Measurements from ENCODE around the gene TPM4. TPM values are rescaled to one million over a fixed set of nuclear protein-coding genes. Genes with fewer than 3 reads are reported as not detected.

Gene TPM4
- polyA plus RNA-seq, 1 donor, result 223 TPM

- H3K36me3 ChIP-seq (ENCODE audit: control insufficient read depth, insufficient read depth, low read length), result no peaks in the 10 kb centered on the region
- no peaks in the 10 kb centered on the region for H3K4me1 ChIP-seq (ENCODE audit: control insufficient read depth, insufficient read depth, low read length)
- no peak overlapping the region for H3K27ac ChIP-seq (ENCODE audit: low read length)
- H3K4me3 ChIP-seq (ENCODE audit: low read length), result no peak overlapping the region
- no peak for DNase-seq
- H3K9me3 ChIP-seq (ENCODE audit: control insufficient read depth, low read depth, low read length), result no peaks in the 10 kb centered on the region
- whole genome bisulfite sequencing (ENCODE audit: insufficient coverage, low lambda C conversion rate), result no CpG with 5 or more reads among the region's 7 CpGs
- H3K27me3 ChIP-seq (ENCODE audit: control insufficient read depth, insufficient read depth, low read length), result no peaks in the 10 kb centered on the region
These were observed 23.9 kb upstream of the TPM4 start for GRCh38 chr19:16052353-16052752.

GRCh38 chr19:16057062-16057461 is 19.2 kb upstream of the TPM4 start:
- WGBS (ENCODE audit: insufficient coverage, low lambda C conversion rate), result 33% methylated on average over 2 of the region's 5 CpGs
- H3K27ac ChIP-seq (ENCODE audit: low read length), result no peak overlapping the region

GRCh38 chr19:16060294-16060693 is 16.0 kb upstream of the TPM4 start:
- H3K4me1 ChIP-seq (ENCODE audit: control insufficient read depth, insufficient read depth, low read length), result no peaks in the 10 kb centered on the region
- DNase-seq, result no peak
- H3K36me3 ChIP-seq (ENCODE audit: control insufficient read depth, insufficient read depth, low read length), result no peaks in the 10 kb centered on the region
- H3K27me3 ChIP-seq (ENCODE audit: control insufficient read depth, insufficient read depth, low read length), result no peaks in the 10 kb centered on the region
- WGBS (ENCODE audit: insufficient coverage, low lambda C conversion rate), result no CpG with 5 or more reads among the region's 2 CpGs
- H3K9me3 ChIP-seq (ENCODE audit: control insufficient read depth, low read depth, low read length), result peaks cover 7% of the 10 kb centered on the region
- H3K27ac ChIP-seq (ENCODE audit: low read length), result no peak overlapping the region
- no peak overlapping the region for H3K4me3 ChIP-seq (ENCODE audit: low read length)

More at GRCh38 chr19:16057062-16057461, 19.2 kb upstream of the TPM4 start:
- Histone ChIP-seq H3K4me3 (ENCODE audit: low read length) (no peak overlapping the region), H3K9me3 (ENCODE audit: control insufficient read depth, low read depth, low read length) (peaks cover under 1% of the 10 kb centered on the region), H3K27me3 (ENCODE audit: control insufficient read depth, insufficient read depth, low read length) (no peaks in the 10 kb centered on the region), H3K36me3 (ENCODE audit: control insufficient read depth, insufficient read depth, low read length) (no peaks in the 10 kb centered on the region), H3K4me1 (ENCODE audit: control insufficient read depth, insufficient read depth, low read length) (no peaks in the 10 kb centered on the region)
- DNase-seq, result no peak

- Histone ChIP-seq H3K4me3 (ENCODE audit: low read length) (no peak overlapping the region), H3K4me1 (ENCODE audit: control insufficient read depth, insufficient read depth, low read length) (no peaks in the 10 kb centered on the region), H3K27ac (ENCODE audit: low read length) (no peak overlapping the region), H3K36me3 (ENCODE audit: control insufficient read depth, insufficient read depth, low read length) (no peaks in the 10 kb centered on the region), H3K27me3 (ENCODE audit: control insufficient read depth, insufficient read depth, low read length) (no peaks in the 10 kb centered on the region), H3K9me3 (ENCODE audit: control insufficient read depth, low read depth, low read length) (peaks cover 7% of the 10 kb centered on the region)
- no peak for DNase-seq
- WGBS (ENCODE audit: insufficient coverage, low lambda C conversion rate), result 0% methylated on average over 1 of the region's 4 CpGs
These were observed 14.4 kb upstream of the TPM4 start for GRCh38 chr19:16061943-16062342.

- Histone ChIP-seq H3K4me3 (ENCODE audit: low read length) (no peak overlapping the region), H3K27me3 (ENCODE audit: control insufficient read depth, insufficient read depth, low read length) (no peaks in the 10 kb centered on the region), H3K9me3 (ENCODE audit: control insufficient read depth, low read depth, low read length) (peaks cover 12% of the 10 kb centered on the region), H3K27ac (ENCODE audit: low read length) (no peak overlapping the region), H3K36me3 (ENCODE audit: control insufficient read depth, insufficient read depth, low read length) (no peaks in the 10 kb centered on the region), H3K4me1 (ENCODE audit: control insufficient read depth, insufficient read depth, low read length) (no peaks in the 10 kb centered on the region)
- WGBS (ENCODE audit: insufficient coverage, low lambda C conversion rate), result no CpG with 5 or more reads among the region's 2 CpGs
- no peak for DNase-seq
These were observed 13.5 kb upstream of the TPM4 start for GRCh38 chr19:16062789-16063188.

GRCh38 chr19:16064209-16064889 is 11.9 kb upstream of the TPM4 start:
- no peak for DNase-seq
- Histone ChIP-seq H3K4me3 (ENCODE audit: low read length) (no peak overlapping the region), H3K27me3 (ENCODE audit: control insufficient read depth, insufficient read depth, low read length) (no peaks in the 10 kb centered on the region), H3K36me3 (ENCODE audit: control insufficient read depth, insufficient read depth, low read length) (no peaks in the 10 kb centered on the region), H3K27ac (ENCODE audit: low read length) (no peak overlapping the region), H3K9me3 (ENCODE audit: control insufficient read depth, low read depth, low read length) (peaks cover 12% of the 10 kb centered on the region), H3K4me1 (ENCODE audit: control insufficient read depth, insufficient read depth, low read length) (no peaks in the 10 kb centered on the region)
- WGBS (ENCODE audit: insufficient coverage, low lambda C conversion rate), result no CpG with 5 or more reads among the region's 16 CpGs

GRCh38 chr19:16066611-16067104 is 9.6 kb upstream of the TPM4 start:
- Histone ChIP-seq H3K36me3 (ENCODE audit: control insufficient read depth, insufficient read depth, low read length) (no peaks in the 10 kb centered on the region), H3K9me3 (ENCODE audit: control insufficient read depth, low read depth, low read length) (peaks cover 12% of the 10 kb centered on the region), H3K4me1 (ENCODE audit: control insufficient read depth, insufficient read depth, low read length) (peaks cover 20% of the 10 kb centered on the region), H3K4me3 (ENCODE audit: low read length) (no peak overlapping the region), H3K27me3 (ENCODE audit: control insufficient read depth, insufficient read depth, low read length) (no peaks in the 10 kb centered on the region), H3K27ac (ENCODE audit: low read length) (no peak overlapping the region)
- peak in 1 of 2 donors; percentile 43 for DNase-seq
- no CpG with 5 or more reads among the region's 6 CpGs for WGBS (ENCODE audit: insufficient coverage, low lambda C conversion rate)

GRCh38 chr19:16067205-16067938 is 8.9 kb upstream of the TPM4 start:
- Histone ChIP-seq H3K36me3 (ENCODE audit: control insufficient read depth, insufficient read depth, low read length) (no peaks in the 10 kb centered on the region), H3K4me3 (ENCODE audit: low read length) (no peak overlapping the region), H3K27me3 (ENCODE audit: control insufficient read depth, insufficient read depth, low read length) (no peaks in the 10 kb centered on the region), H3K27ac (ENCODE audit: low read length) (no peak overlapping the region), H3K4me1 (ENCODE audit: control insufficient read depth, insufficient read depth, low read length) (peaks cover 21% of the 10 kb centered on the region), H3K9me3 (ENCODE audit: control insufficient read depth, low read depth, low read length) (peaks cover 8% of the 10 kb centered on the region)
- no peak for DNase-seq
- WGBS (ENCODE audit: insufficient coverage, low lambda C conversion rate), result no CpG with 5 or more reads among the region's 40 CpGs

GRCh38 chr19:16068696-16069259 is 7.5 kb upstream of the TPM4 start:
- DNase-seq, result no peak
- peaks cover 21% of the 10 kb centered on the region for H3K4me1 ChIP-seq (ENCODE audit: control insufficient read depth, insufficient read depth, low read length)
- no peaks in the 10 kb centered on the region for H3K36me3 ChIP-seq (ENCODE audit: control insufficient read depth, insufficient read depth, low read length)
- no peaks in the 10 kb centered on the region for H3K27me3 ChIP-seq (ENCODE audit: control insufficient read depth, insufficient read depth, low read length)
- H3K9me3 ChIP-seq (ENCODE audit: control insufficient read depth, low read depth, low read length), result peaks cover 4% of the 10 kb centered on the region
- H3K27ac ChIP-seq (ENCODE audit: low read length), result no peak overlapping the region
- WGBS (ENCODE audit: insufficient coverage, low lambda C conversion rate), result 100% methylated on average over 2 of the region's 10 CpGs
- H3K4me3 ChIP-seq (ENCODE audit: low read length), result no peak overlapping the region

GRCh38 chr19:16069813-16070365 is 6.4 kb upstream of the TPM4 start:
- Histone ChIP-seq H3K4me1 (ENCODE audit: control insufficient read depth, insufficient read depth, low read length) (peaks cover 21% of the 10 kb centered on the region), H3K27ac (ENCODE audit: low read length) (peak overlapping the region; percentile 91)
- no CpG with 5 or more reads among the region's 10 CpGs for WGBS (ENCODE audit: insufficient coverage, low lambda C conversion rate)

More at GRCh38 chr19:16069813-16070365, 6.4 kb upstream of the TPM4 start:
- no peaks in the 10 kb centered on the region for H3K36me3 ChIP-seq (ENCODE audit: control insufficient read depth, insufficient read depth, low read length)
- H3K4me3 ChIP-seq (ENCODE audit: low read length), result no peak overlapping the region
- DNase-seq, result no peak
- peaks cover 4% of the 10 kb centered on the region for H3K9me3 ChIP-seq (ENCODE audit: control insufficient read depth, low read depth, low read length)
- H3K27me3 ChIP-seq (ENCODE audit: control insufficient read depth, insufficient read depth, low read length), result no peaks in the 10 kb centered on the region

Data from large intestine (tissue), 3 donors.